Uterus (tissue), 4 donors: ENCODE data around the gene CELF2. TPM values are rescaled to one million over a fixed set of nuclear protein-coding genes. Genes with fewer than 3 reads are reported as not detected.

Source experiments
- DNase-seq, 2 donors: peaks; one replicate each; pipeline ENCODE4 v3.0.0-alpha.2; 2019 to 2020
- H3K27ac ChIP-seq, 2 donors: fragments of 200-600 bp; sonication (generic); 1 replicate in 1 of 2; 2 replicates in 1 of 2; pipeline ENCODE4 v1.5.1; 2016 to 2018
- H3K27me3 ChIP-seq, 2 donors: fragments of 200-600 bp; sonication (generic); one replicate each; pipeline ENCODE4 v1.5.1; 2018 to 2019; ENCODE audit warnings: control low read depth in 1 of 2
- H3K36me3 ChIP-seq, 2 donors: fragments of 200-600 bp; sonication (generic); one replicate each; pipeline ENCODE4 v1.5.1; 2019; ENCODE audit warnings: control low read depth in 1 of 2
- H3K4me1 ChIP-seq, 2 donors: fragments of 200-600 bp; sonication (generic); one replicate each; pipeline ENCODE4 v1.5.1; 2018 to 2019; ENCODE audit warnings: control low read depth in 1 of 2
- H3K4me3 ChIP-seq, 2 donors: fragments of 200-600 bp; sonication (generic); 1 replicate in 1 of 2; 2 replicates in 1 of 2; pipeline ENCODE4 v1.5.1; 2018 to 2019; ENCODE audit warnings: mild to moderate bottlenecking in 1 of 2
- H3K9me3 ChIP-seq, 2 donors: fragments of 200-600 bp; sonication (generic); one replicate each; pipeline ENCODE4 v1.5.1; 2019; ENCODE audit warnings: control low read depth in 1 of 2
- CTCF ChIP-seq, 4 experiments: fragments of 200-600 bp in 2 of 4; fragments of 450-650 bp in 2 of 4; sonication (generic) in 2 of 4; IDR thresholded peaks; one replicate each; pipeline ENCODE4 v1.5.1; 2016 to 2019; ENCODE audit warnings: antibody characterized with exemption in 4 of 4, mild to moderate bottlenecking in 2 of 4, moderate library complexity in 1 of 4
- POLR2A ChIP-seq, 2 donors: fragments of 450-650 bp; IDR thresholded peaks; one replicate each; pipeline ENCODE4 v1.6.1; 2016; ENCODE audit warnings: antibody characterized with exemption in 2 of 2, mild to moderate bottlenecking in 1 of 2, moderate library complexity in 1 of 2
- intact Hi-C: fragments of 100-400 bp; cut with DNase I; formaldehyde crosslinking; loops from one replicate; pipeline ENCODE4 v1.15.1; 2023; ENCODE audit warnings: low total_unique reads
- total RNA-seq, 4 donors: library from RNA; depleted of rRNA in 3 of 4; stranded (reverse); fragments of >200 nt in 3 of 4; gene quantifications; one replicate each; pipeline versions ENCODE4 v1.1.0 to v1.2.4, GENCODE V29; 2014 to 2023
- donor health status: DM: yes; HTN: yes; CAD: no.

Gene CELF2
- total RNA-seq, 4 donors from 2014 or later: 12.8 to 59.2 (median 44.0) TPM

- intact Hi-C loops: no loop called here
- DNase-seq: no peak
- Histone ChIP-seq H3K9me3 (peaks cover 0 to under 1% of the 10 kb centered on the region in 2 donors), H3K27ac (no peak overlapping the region), H3K27me3 (no peaks in the 10 kb centered on the region), H3K4me1 (no peaks in the 10 kb centered on the region), H3K4me3 (no peak overlapping the region), H3K36me3 (no peaks in the 10 kb centered on the region)
- TF ChIP-seq POLR2A (IDR thresholded peaks at IDR 0.05): no peak
Measured at GRCh38 chr10:11313463-11313862, 295.8 kb downstream of the CELF2 start.

GRCh38 chr10:11317936-11318670 is 300.4 kb downstream of the CELF2 start:
- Histone ChIP-seq H3K9me3 (no peaks in the 10 kb centered on the region), H3K4me3 (no peak overlapping the region), H3K27ac (no peak overlapping the region), H3K4me1 (no peaks in the 10 kb centered on the region), H3K36me3 (no peaks in the 10 kb centered on the region), H3K27me3 (no peaks in the 10 kb centered on the region)
- TF ChIP-seq POLR2A (IDR thresholded peaks at IDR 0.05): no peak
- TF ChIP-seq CTCF (IDR thresholded peaks at IDR 0.05): no peak
- intact Hi-C loops: no loop called here
- DNase-seq: no peak

- intact Hi-C loops: no loop called here
- no peak for DNase-seq
- no peak for TF ChIP-seq CTCF (IDR thresholded peaks at IDR 0.05)
- no peak for TF ChIP-seq POLR2A (IDR thresholded peaks at IDR 0.05)
- H3K9me3 ChIP-seq: no peaks in the 10 kb centered on the region
- no peak overlapping the region for H3K27ac ChIP-seq
- H3K36me3 ChIP-seq: no peaks in the 10 kb centered on the region
- H3K4me1 ChIP-seq: no peaks in the 10 kb centered on the region
- H3K4me3 ChIP-seq: no peak overlapping the region
- no peaks in the 10 kb centered on the region for H3K27me3 ChIP-seq
Measured at GRCh38 chr10:11318826-11319598, 301.3 kb downstream of the CELF2 start.

- no peaks in the 10 kb centered on the region for H3K36me3 ChIP-seq
- H3K4me3 ChIP-seq: no peak overlapping the region
- intact Hi-C loops: no loop called here
- no peak for DNase-seq
- TF ChIP-seq CTCF (IDR thresholded peaks at IDR 0.05): no peak
- no peak for TF ChIP-seq POLR2A (IDR thresholded peaks at IDR 0.05)
- H3K27me3 ChIP-seq: no peaks in the 10 kb centered on the region
- no peak overlapping the region for H3K27ac ChIP-seq
- H3K9me3 ChIP-seq: no peaks in the 10 kb centered on the region
- H3K4me1 ChIP-seq: no peaks in the 10 kb centered on the region
Measured at GRCh38 chr10:11319990-11320602, 302.4 kb downstream of the CELF2 start.

- no peaks in the 10 kb centered on the region for H3K27me3 ChIP-seq
- TF ChIP-seq POLR2A (IDR thresholded peaks at IDR 0.05) (no peak), CTCF (IDR thresholded peaks at IDR 0.05) (no peak)
- DNase-seq: no peak
- H3K27ac ChIP-seq: no peak overlapping the region
- H3K9me3 ChIP-seq: no peaks in the 10 kb centered on the region
- intact Hi-C loops: no loop called here
- H3K4me1 ChIP-seq: no peaks in the 10 kb centered on the region
- H3K4me3 ChIP-seq: no peak overlapping the region
- H3K36me3 ChIP-seq: no peaks in the 10 kb centered on the region
Measured at GRCh38 chr10:11320809-11321520, 303.3 kb downstream of the CELF2 start.
